ENCODE measurements around the gene TNNT2. TPM values are rescaled to one million over a fixed set of nuclear protein-coding genes. Genes with fewer than 3 reads are reported as not detected.

TNNT2 gene
- total and polyA plus RNA-seq, 2 of the 8 experiments (the other 6 are each of a cell fraction or from before 2014, with no cell fraction given): 3.1 to 21.0 TPM

DNA sequence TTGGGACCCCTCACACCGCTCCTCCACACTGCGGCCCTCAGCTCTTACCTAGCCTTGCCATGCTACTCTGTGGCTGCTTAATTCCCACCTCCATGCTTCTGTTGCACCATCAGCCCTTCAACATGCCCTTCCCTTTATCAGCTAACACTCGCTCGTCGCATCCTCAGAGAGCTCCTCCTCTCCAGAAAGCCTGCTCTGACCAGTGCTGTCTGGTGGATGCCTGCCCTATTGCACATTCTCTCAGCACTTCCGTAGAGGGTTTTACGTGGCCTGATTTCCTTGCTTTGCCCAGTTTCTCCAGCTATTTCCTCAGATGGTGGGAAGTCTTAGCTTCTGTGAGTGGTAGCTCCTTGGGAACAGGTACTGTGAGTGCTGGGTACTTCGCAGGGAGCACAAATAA lies 32.0 kb upstream of the TNNT2 start:
- Histone ChIP-seq H2BK120ac (replicated peaks; ENCODE audit: low read depth, low read length) (no peak overlapping the region), H3K4me3 (ENCODE audit: extremely low read depth in 1 of 4, insufficient read depth in 2 of 4, low read depth in 3 of 4, low read length in 4 of 4) (no peak overlapping the region), H4K5ac (ENCODE audit: insufficient read length, low read depth, low read length) (no peak overlapping the region), H3K79me1 (ENCODE audit: low read depth, low read length) (no peaks in the 10 kb centered on the region), H3K4me2 (ENCODE audit: insufficient read depth in 1 of 2, low read depth in 2 of 2, low read length in 2 of 2) (no peak overlapping the region), H3K36me3 (ENCODE audit: control insufficient read depth in 2 of 4, insufficient read depth in 4 of 4, low read length in 3 of 4) (no peaks in the 10 kb centered on the region), H3K18ac (ENCODE audit: extremely low read depth, low read length) (no peak overlapping the region), H3K79me2 (ENCODE audit: control insufficient read depth in 1 of 2, insufficient read depth in 2 of 2, low read length in 2 of 2) (no peaks in the 10 kb centered on the region), H2AFZ (ENCODE audit: low read length) (no peak overlapping the region), H3K27me3 (replicated peaks in 1 of 4; ENCODE audit: control insufficient read depth in 3 of 4, extremely low read depth in 1 of 4, insufficient read depth in 3 of 4, low read length in 3 of 4) (no peaks in the 10 kb centered on the region; a peak in 1 of 7 replicates), H3K9ac (replicated peaks in 1 of 4; ENCODE audit: extremely low read depth in 1 of 4, low read depth in 3 of 4, low read length in 3 of 4) (no peak overlapping the region; a peak in 1 of 7 replicates), H3K27ac (ENCODE audit: low read depth, low read length) (no peak overlapping the region), H3K23ac (ENCODE audit: insufficient read length) (no peak overlapping the region), H3K14ac (ENCODE audit: insufficient read length) (no peak overlapping the region), H3K56ac (replicated peaks; ENCODE audit: insufficient read length, low read depth, low read length) (no peak overlapping the region), H4K20me1 (replicated peaks in 1 of 2; ENCODE audit: control insufficient read depth in 1 of 2, insufficient read depth in 2 of 2, low read length in 2 of 2) (no peaks in the 10 kb centered on the region), H4K91ac (replicated peaks; ENCODE audit: insufficient read length, low read length) (peak overlapping the region; percentile 12), H2BK12ac (ENCODE audit: low read depth, low read length) (no peak overlapping the region), H3K4ac (replicated peaks; ENCODE audit: insufficient read length, low read depth, low read length) (no peak overlapping the region), H2BK20ac (ENCODE audit: low read length) (no peak overlapping the region), H4K8ac (ENCODE audit: extremely low read depth, insufficient read depth, low read length) (0 out of 2 replicates have a peak overlapping the region, but pooled peaks have one; percentile 29), H2BK15ac (ENCODE audit: low read length) (no peak overlapping the region), H3K9me3 (ENCODE audit: insufficient read depth in 2 of 2, low read depth in 1 of 2, low read length in 1 of 2) (peaks cover under 1 to 2% of the 10 kb centered on the region in 2 experiments; a peak in 2 of 4 replicates), H2BK5ac (ENCODE audit: low read depth, low read length) (no peak overlapping the region), H3K23me2 (ENCODE audit: low read depth, low read length) (no peaks in the 10 kb centered on the region), H3K4me1 (replicated peaks in 1 of 4; ENCODE audit: control insufficient read depth in 3 of 4, insufficient read depth in 4 of 4, low read length in 3 of 4) (peaks cover 0 to 5% (median 0%) of the 10 kb centered on the region in 4 experiments; a peak in 2 of 7 replicates), H2AK5ac (ENCODE audit: low read depth, low read length) (no peak overlapping the region)
- WGBS, 2 experiments (ENCODE audit: extremely low coverage in 1 of 2, insufficient coverage in 1 of 2, insufficient read length in 1 of 2, insufficient replicate concordance in 2 of 2, low coverage in 1 of 2, low lambda C conversion rate in 2 of 2, missing lambda C conversion rate in 1 of 2): 72% methylated on average over 8 of the region's 8 CpGs; no CpG with 5 or more reads in 1 of the 2 experiments
- FAIRE-seq (no peak), DNase-seq (ENCODE audit: low read depth in 1 of 2, low spot score in 2 of 2) (no peak)
- ChIA-PET CTCF (ENCODE audit: partially characterized antibody) (interaction anchor here (0.9 to 14.7 kb wide), 25 partner anchors 9 to 192 kb away, joined by 3 to 371 read pairs (median 9); partner anchors contain the start of genes LAD1, TNNI1 and TNNT2), POLR2A (ENCODE audit: partially characterized antibody) (interaction anchor here (0.7 to 4.9 kb wide), 8 partner anchors 8 to 34 kb away, joined by 3 to 18 read pairs (median 4); partner anchors contain the start of gene LAD1)
- TF ChIP-seq SAP30 (IDR thresholded peaks at IDR 0.05; ENCODE audit: insufficient read depth, insufficient replicate concordance, low read length) (no peak), CBX5 (IDR thresholded peaks at IDR 0.05; ENCODE audit: low read depth, low read length) (no peak), HDAC6 (IDR thresholded peaks at IDR 0.05; ENCODE audit: low read depth, low read length) (no peak), POLR2AphosphoS5 (IDR thresholded peaks at IDR 0.05; ENCODE audit: low read depth, low read length) (no peak)

Measured in H1 (cell line).